ENCODE data around the gene SDR42E1.

DNA sequence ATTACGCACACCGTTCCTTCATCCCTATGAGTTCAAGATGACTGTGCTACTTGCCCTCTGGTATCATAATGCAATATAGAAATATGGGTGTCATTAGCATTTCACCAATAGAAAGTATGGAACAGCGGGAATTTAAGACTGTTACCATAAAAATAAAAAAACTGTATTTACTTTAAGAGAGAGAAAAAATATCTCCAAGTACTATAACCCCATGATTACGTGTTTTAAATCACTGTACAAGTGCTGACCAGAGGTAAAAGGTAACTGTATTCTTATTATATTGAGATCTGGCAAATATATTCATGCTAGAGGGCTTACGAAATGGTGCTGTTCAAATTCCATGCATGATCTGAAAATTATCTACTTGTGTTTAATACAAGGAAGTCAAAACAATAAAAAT, 5.2 kb downstream of the SDR42E1 start:
- TF ChIP-seq SUZ12 (IDR thresholded peaks at IDR 0.05; ENCODE audit: extremely low read depth, insufficient read depth, insufficient read length) (no peak), ZNF274 (IDR thresholded peaks at IDR 0.05; ENCODE audit: low read depth, low read length) (no peak), YY1 (IDR thresholded peaks at IDR 0.05; ENCODE audit: insufficient read depth, insufficient read length) (no peak)

Measured in NT2/D1 (cell line).